Kidney tubule cell (primary cell): ENCODE data around the gene NRAP.
"Not testable (repeated sequence)": the region's sequence is repeated elsewhere in the genome, so short reads cannot be mapped to it uniquely, and the experiment has no call there.

Experiments used
- DNase-seq: peaks from one replicate; pipeline ENCODE4 v3.0.0-alpha.2; 2018; ENCODE audit warnings: low spot score

NRAP gene

GRCh38 chr10:113680190-113681111, 16.6 kb upstream of the NRAP start:
- DNase-seq = peak; percentile 95

DNA sequence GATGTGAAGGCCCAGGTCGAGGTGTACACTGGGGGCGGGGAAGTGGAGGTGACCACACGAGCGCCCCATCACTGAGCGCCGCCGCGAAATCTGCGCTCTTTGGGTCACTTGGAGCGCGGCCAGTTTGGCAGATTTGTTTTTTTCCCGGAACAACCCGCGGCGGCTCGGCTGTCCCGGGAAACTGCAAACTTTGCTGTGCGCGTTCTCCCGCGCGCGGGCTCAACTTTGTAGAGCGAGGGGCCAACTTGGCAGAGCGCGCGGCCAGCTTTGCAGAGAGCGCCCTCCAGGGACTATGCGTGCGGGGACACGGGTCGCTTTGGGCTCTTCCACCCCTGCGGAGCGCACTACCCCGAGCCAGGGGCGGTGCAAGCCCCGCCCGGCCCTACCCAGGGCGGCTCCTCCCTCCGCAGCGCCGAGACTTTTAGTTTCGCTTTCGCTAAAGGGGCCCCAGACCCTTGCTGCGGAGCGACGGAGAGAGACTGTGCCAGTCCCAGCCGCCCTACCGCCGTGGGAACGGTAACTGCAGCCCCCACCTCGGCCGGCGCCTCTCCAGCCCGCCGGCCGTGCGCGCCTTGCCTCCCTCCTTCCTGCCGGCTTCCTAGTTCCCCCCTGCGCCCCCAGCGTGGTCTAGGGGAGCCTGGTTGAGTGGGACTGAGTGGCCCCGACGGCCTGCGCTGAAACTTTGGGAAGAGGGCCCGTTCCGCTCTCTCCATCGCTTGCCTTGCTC, 15.8 kb upstream of the NRAP start, which contains the start of gene CASP7:
TSS of gene CASP7 (plus strand) at position 450 of the 727 bp plus-strand sequence. CDS start 17,582 bp downstream, outside the sequence.
- DNase-seq = peak; percentile 86

DNA sequence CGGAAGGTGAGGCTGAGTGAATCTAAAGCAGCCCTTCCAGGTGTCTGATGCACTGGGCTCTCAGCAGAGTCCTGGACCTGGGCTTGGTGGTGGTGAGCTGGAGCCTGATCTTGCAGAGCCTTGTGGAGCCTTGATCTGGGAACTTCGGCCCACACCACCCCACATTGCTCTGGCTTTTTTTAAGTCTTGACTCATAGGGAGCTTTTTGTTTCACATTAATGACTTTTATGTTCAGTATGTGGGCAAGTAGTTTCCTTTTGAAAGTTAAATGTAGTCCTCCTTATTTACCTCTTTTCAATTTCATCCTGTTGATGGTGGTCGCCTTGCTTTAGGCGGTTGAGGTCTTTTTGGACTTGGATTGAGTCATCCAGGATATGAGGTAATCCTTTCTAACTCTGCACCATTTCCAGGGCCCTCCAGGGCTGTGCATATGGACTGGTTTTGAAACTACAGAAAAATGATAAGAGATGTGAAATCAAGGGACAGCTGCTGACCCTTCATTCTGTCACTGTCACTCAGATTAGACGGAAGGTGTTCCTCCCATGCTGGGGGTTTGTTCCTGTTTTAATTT, 2.9 kb upstream of the NRAP start:
- DNase-seq = peak; percentile 61

- peak; percentile 59 for DNase-seq
These were observed 2.0 kb upstream of the NRAP start for GRCh38 chr10:113665806-113666354.

GRCh38 chr10:113665352-113665751, 1.5 kb upstream of the NRAP start:
- DNase-seq = no peak

DNA sequence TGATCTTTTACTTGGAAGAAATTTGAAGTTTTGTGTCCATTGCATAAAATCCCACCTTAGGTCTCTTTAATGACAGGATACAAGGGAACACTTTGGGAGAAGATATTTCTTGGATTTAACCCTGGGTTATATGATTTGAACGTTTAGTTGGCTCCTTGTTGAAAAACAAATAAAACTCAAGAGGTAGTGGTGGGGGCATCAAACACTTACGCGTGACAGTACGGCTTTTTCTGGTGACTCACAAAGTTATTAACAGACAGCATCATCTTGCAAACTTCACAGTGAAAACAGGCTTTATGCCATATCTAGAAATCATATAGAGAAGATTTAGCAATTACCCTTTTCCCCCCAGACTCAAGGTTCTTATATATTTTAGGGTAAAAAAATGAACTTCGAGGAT, 699 bp downstream of the NRAP start:
- DNase-seq = no peak

- DNase-seq = no peak
These were observed 2.5 kb downstream of the NRAP start for GRCh38 chr10:113661332-113661731.

DNA sequence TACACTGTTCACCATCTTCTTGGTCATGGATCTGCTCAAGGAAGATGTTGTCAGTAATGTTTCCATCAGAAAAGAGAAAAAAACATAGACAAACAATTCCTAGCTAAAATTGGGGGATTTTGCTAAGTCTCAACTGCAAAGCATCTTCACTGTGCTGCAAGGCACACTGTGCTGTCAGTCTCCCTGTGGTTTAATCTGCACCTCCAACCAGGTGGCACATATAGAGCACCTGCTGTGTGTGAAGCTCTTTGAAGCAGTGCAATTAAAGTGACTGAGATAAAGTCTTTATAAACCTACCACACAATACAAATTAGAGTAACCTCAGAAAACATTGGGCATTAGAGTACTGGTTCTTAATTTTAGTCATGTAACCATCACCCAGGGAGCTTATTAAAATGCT, 6.3 kb downstream of the NRAP start:
- no peak for DNase-seq

- no peak for DNase-seq
These were observed 6.9 kb downstream of the NRAP start for GRCh38 chr10:113656896-113657295.

DNA sequence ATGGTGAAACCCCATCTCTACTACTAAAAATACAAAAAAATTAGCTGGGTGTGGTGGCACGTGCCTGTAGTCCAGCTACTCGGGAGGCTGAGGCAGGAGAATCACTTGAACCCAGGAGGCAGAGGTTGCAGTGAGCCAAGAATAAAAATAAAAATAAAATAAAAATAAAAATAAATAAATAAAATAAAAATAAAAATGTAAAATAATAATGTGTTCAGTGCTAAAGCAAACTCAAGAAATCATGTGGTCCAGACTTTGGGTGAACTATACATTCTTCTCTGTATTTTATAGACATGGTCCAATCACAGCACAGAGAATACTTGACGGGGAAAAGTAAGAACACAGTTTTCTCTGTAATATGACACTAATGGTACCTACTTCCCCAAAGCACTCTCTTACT, 11.4 kb downstream of the NRAP start:
- DNase-seq = not testable (repeated sequence)

GRCh38 chr10:113651898-113652297, 11.9 kb downstream of the NRAP start:
- DNase-seq = no peak

DNA sequence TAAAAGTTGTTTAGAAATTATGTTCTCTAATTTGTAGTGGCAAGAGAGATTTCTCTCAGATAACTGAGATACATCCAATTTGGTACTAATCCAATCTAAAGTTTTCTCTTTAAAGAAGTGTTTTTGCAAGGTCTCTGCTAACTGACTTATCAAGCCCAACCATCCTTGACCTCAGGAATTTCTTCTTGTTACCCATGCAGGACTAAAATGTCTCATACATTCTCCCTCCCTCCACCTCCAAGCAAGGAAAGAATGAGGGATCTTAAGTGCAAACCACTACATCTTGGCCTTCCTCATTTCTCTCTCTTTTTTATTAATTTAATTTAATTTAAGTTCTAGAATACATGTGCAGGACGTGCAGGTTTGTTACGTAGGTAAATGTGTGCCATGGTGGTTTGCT, 12.8 kb downstream of the NRAP start:
- DNase-seq = peak; percentile 43

DNA sequence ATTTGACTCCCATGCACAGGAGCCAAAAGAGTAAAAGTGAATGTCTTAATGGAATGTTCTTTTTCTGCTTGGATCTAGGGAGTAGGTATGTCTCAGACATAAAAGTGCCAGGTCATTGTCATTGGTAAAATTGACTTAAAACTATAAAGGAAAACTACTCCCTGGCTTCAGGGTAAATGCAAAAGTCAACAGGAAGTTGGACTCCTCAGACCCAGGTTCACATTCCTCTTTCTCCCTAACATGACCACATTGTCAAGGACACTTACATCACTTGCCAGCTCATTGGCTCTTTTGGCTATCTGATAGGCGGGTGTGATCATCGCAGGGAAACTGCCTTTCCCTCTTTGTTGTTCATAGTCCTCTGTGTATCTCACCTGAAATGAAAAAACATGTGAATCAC, 13.7 kb downstream of the NRAP start:
- peak; percentile 25 for DNase-seq

DNA sequence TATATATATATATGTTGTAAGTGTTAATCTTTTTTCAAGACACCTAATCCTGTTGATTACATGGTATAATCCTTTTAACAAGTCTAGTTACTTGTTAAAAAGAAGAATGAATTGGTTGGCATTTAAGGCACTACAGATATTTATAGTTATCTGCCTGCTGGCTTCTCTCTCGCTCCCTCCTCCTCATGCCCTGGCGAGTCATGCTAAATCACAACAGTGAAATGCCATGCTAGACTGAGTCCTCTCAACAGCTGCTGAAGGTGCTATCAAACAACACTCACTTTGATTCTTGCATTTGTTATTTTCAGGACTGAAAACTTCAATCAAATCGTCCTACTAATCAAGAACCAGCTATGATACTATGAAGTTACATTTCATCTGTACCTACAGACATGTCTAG, 15.4 kb downstream of the NRAP start:
- DNase-seq = peak; percentile 67

DNA sequence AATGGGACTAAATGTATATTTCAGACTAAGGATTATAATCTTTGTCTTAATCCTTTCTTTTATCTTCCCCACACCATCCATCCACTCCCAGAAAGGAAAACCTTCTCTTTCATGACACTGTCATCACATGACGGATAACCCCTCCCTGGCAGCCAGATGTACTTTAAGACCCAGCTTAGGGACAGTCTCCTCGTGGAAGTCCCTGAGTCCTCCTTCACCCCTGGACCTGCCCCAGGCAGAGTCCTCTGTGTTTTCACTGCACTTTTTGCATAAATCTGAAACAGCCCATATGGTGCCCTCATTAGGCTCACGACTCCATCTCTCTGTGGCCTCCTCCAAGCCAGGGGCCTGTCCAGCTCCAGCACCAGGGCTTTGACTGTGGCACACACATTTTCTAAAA, 16.0 kb downstream of the NRAP start:
- no peak for DNase-seq

GRCh38 chr10:113646336-113647201, 17.3 kb downstream of the NRAP start:
- DNase-seq = no peak

DNA sequence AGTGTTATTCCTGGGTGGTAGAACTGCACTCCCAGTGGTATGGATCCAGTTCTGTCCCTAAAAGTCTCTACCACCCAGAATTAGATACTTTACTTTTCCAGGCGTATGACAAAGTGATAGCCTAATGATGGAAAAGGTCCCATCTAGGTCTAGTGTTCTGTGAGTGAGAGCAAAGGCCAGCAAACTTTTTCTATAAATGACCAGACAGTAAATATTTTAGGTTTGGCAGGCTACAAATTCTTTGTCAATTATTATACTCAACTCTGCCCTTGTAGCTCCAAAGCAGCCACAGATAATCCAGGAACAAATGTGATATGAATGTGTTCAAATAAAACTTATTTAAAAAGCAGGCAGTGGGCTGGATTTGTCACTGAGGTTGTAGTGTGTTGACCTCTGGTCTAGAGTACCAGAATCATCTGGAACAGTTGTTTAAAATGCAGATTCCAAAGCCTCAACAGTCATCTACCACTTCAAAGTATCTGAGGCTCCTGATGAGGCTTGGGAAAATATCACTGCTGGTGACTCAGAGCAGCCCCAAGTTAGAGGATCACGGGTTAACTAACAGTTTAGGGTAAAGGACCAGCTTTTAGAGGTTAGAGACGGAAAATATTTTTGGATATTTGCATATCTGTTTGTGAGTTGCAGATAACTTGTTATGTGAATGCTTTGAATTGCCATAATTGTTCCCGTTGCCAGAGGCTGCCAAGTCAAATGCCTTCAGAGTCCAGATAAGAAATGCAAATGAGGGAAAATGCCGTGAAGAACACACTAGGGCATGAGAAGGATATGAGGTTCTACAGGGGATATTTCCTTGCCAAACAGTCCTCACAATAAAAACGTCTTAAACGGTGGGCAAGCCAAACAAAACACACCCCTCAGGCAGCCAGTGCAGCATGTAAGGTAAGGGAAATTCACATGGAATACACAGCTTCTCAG, 19.4 kb downstream of the NRAP start:
- DNase-seq = peak; percentile 22

GRCh38 chr10:113643183-113643582, 20.7 kb downstream of the NRAP start:
- no peak for DNase-seq

- DNase-seq = no peak
These were observed 22.1 kb downstream of the NRAP start for GRCh38 chr10:113641702-113642101.

DNA sequence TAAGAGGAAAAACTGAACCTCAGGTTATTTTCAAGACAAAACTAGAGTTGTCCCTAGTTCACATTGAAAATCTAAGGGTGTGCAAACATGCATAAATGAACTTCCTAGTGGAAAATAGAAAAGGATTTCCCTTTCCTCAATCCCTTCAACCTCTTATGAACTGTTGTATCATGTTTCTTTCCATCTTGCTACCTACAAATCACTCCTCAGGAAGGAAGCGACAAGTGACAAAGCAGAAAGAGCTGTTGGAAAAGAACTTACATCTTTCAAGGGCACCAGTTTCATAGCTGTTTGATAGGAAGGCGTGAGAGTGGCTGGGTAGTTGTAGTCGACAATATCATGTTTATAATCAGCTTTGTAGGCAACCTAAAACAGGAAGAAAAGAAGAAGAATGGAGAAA, 23.9 kb downstream of the NRAP start:
- DNase-seq = no peak
